AG04450 (cell line): ENCODE data around the gene EPC1. TPM values are rescaled to one million over a fixed set of nuclear protein-coding genes. Genes with fewer than 3 reads are reported as not detected.

ENCODE experiments used
- CTCF ChIA-PET: fragments of 300-600, 350-600 bp; formaldehyde crosslinking; extraction: SDS; loops from one replicate; lab custom pipeline; 2022; ENCODE audit warnings: antibody characterized with exemption, inconsistent platforms; lab: Charles Lee
- POLR2A ChIA-PET: fragments of 350-600 bp; formaldehyde crosslinking; extraction: SDS; loops from one replicate; lab custom pipeline; 2021; ENCODE audit warnings: antibody characterized with exemption, inconsistent platforms; lab: Yijun Ruan, JAX
- DNase-seq: peaks from one replicate; pipeline ENCODE4 v3.0.0-alpha.2; 2011; ENCODE audit warnings: low read depth, low spot score
- H3K27ac ChIP-seq: one replicate; pipeline ENCODE4 v1.5.1; 2012; ENCODE audit warnings: low read depth, low read length, control low read depth
- H3K27me3 ChIP-seq: one replicate; pipeline ENCODE4 v1.6.0; 2012; ENCODE audit warnings: low read length; ENCODE audit not compliant: control insufficient read depth, insufficient read depth
- H3K4me3 ChIP-seq: 2 replicates; pipeline ENCODE4 v1.5.1; 2011; ENCODE audit warnings: mild to moderate bottlenecking, low read depth, low read length, control low read depth
- H3K9me3 ChIP-seq: 2 replicates; pipeline ENCODE4 v1.5.1; 2012; ENCODE audit warnings: low read length; ENCODE audit not compliant: control insufficient read depth, insufficient read depth
- polyA plus RNA-seq: library from polyadenylated mRNA; depleted of rRNA; stranded (reverse); fragments of >200 nt; gene quantifications from 2 replicates; pipeline ENCODE4 v1.2.3, GENCODE V29; 2011
- TF ChIP-seq, protein P1 (sequence below): IDR thresholded peaks from 2 replicates; pipeline ENCODE4 v1.5.1; 2011; ENCODE audit warnings: low read depth, low read length, control low read depth, inconsistent platforms

EPC1 gene
- polyA plus RNA-seq, 1 experiment, result 34.1 TPM

GRCh38 chr10:32318476-32318896 is 28.5 kb downstream of the EPC1 start:
- Histone ChIP-seq H3K27ac (no peak overlapping the region), H3K4me3 (no peak overlapping the region), H3K9me3 (no peaks in the 10 kb centered on the region), H3K27me3 (no peaks in the 10 kb centered on the region)
- ChIA-PET CTCF (interaction anchor here (0.8 kb wide), 1 partner anchor 61 kb away, joined by 3 read pairs; no protein-coding TSS in a partner anchor), POLR2A (no interaction called here)
- TF ChIP-seq, protein P1, sequence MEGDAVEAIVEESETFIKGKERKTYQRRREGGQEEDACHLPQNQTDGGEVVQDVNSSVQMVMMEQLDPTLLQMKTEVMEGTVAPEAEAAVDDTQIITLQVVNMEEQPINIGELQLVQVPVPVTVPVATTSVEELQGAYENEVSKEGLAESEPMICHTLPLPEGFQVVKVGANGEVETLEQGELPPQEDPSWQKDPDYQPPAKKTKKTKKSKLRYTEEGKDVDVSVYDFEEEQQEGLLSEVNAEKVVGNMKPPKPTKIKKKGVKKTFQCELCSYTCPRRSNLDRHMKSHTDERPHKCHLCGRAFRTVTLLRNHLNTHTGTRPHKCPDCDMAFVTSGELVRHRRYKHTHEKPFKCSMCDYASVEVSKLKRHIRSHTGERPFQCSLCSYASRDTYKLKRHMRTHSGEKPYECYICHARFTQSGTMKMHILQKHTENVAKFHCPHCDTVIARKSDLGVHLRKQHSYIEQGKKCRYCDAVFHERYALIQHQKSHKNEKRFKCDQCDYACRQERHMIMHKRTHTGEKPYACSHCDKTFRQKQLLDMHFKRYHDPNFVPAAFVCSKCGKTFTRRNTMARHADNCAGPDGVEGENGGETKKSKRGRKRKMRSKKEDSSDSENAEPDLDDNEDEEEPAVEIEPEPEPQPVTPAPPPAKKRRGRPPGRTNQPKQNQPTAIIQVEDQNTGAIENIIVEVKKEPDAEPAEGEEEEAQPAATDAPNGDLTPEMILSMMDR, result no peak
- no peak for DNase-seq

DNA sequence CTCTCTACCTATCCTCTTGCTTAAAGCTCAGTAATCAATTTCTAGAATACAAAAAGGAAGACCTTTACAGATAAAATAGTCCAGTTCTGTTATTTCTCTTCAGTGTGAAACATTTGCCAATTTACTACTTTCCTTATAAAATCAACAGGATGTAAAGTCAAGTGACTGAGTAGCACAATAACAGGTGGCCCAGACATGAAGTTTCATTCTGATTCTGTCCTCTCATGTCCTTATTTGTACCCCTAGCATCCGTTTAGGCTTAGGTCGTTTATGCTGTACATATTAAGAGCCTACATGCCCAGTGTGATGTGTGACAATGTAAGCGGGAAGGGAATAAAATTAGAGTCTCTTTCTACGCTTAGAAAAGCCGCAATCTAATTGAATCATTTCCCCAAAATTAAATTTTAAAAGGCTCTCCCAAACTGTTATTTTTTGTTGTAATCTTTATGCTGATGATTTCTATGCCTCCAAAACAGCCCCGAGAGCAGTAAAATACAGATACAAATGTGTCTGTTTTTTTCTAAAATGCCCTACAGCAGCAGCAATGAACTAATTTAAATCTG is 29.1 kb downstream of the EPC1 start:
- Histone ChIP-seq H3K27ac (no peak overlapping the region), H3K27me3 (no peaks in the 10 kb centered on the region), H3K9me3 (no peaks in the 10 kb centered on the region), H3K4me3 (no peak overlapping the region)
- CTCF ChIA-PET, result interaction anchor here (0.8 kb wide), 1 partner anchor 61 kb away, joined by 3 read pairs; no protein-coding TSS in a partner anchor
- TF ChIP-seq, protein P1, result no peak
- POLR2A ChIA-PET, result no interaction called here
- DNase-seq, result no peak

DNA sequence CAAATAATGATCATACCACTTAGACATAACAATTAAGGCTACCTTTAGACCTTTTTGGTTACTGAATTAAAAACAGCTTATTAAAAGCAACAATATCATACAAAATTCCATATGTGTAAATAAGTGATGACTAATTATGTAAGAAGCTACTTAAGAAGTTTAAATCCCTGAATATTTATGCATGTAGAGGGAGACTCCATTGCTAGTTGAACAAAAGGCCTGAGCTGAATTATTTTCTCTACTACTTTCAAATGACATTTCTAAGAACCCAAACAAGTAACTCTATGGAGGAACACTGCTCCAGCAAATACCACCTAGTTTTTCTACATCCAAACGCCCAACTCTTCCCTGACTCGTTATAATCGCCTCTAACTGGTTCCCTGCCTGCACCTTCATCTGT is 31.5 kb downstream of the EPC1 start:
- ChIA-PET CTCF (no interaction called here), POLR2A (no interaction called here)

DNA sequence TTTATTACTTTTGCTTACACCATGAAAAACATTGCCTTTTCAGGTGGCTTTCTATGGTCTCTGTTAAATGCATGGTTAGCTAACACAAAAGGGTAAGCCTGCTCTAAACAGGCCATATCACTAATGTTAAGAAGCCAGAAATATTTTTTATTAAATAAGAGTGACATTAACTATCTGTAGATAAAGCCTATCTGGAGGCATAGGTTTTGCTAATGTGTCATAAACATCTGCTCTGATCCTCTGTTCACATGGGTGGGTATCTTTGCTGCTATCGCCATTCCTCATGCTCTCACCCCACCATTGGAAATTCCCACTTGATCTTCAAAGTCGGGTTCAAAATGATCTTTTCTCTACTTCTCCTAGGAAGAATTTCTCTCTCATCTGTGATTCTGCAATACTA is 32.4 kb downstream of the EPC1 start:
- ChIA-PET POLR2A (no interaction called here), CTCF (interaction anchor here (0.6 to 1.2 kb wide), 2 partner anchors 10 to 32 kb away, joined by 5 read pairs; no protein-coding TSS in a partner anchor)
- H3K4me3 ChIP-seq, result no peak overlapping the region
- H3K27ac ChIP-seq, result no peak overlapping the region
- no peaks in the 10 kb centered on the region for H3K9me3 ChIP-seq
- H3K27me3 ChIP-seq, result no peaks in the 10 kb centered on the region
- TF ChIP-seq, protein P1, result no peak
- no peak for DNase-seq

More for the DNA sequence above, 31.5 kb downstream of the EPC1 start:
- TF ChIP-seq, protein P1, result no peak
- no peak for DNase-seq
- H3K27ac ChIP-seq, result no peak overlapping the region
- no peak overlapping the region for H3K4me3 ChIP-seq
- no peaks in the 10 kb centered on the region for H3K9me3 ChIP-seq
- H3K27me3 ChIP-seq, result no peaks in the 10 kb centered on the region

- TF ChIP-seq, protein P1, result no peak
- CTCF ChIA-PET, result no interaction called here
- DNase-seq, result no peak
- no peaks in the 10 kb centered on the region for H3K27me3 ChIP-seq
- H3K4me3 ChIP-seq, result no peak overlapping the region
- POLR2A ChIA-PET, result interaction anchor here (0.6 kb wide), 1 partner anchor 9 kb away, joined by 3 read pairs; no protein-coding TSS in a partner anchor
- no peaks in the 10 kb centered on the region for H3K9me3 ChIP-seq
- H3K27ac ChIP-seq, result no peak overlapping the region
These were observed 38.8 kb downstream of the EPC1 start for GRCh38 chr10:32308027-32308603.
